ENCODE data around the gene LPCAT1.

DNA sequence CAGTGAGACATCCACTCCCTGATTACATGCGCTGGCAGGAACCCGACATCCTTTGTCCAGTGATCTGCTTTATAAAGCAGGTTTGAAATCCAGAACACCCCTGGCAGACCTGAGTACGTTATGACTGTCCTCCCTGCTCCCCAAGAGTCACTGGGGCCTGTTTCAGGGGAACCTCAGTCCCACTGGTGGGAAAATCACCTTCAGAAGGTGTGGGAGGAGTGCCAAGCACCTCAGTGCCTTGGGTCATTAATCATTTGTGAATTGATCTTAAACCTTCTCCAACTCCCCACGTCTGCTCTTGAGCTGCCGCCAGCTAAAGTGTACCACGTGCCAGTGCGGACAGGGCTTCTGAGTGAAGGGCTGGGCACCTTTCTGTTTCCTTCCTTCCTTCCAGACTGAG, 94.7 kb downstream of the LPCAT1 start:
- TF ChIP-seq, protein P1, sequence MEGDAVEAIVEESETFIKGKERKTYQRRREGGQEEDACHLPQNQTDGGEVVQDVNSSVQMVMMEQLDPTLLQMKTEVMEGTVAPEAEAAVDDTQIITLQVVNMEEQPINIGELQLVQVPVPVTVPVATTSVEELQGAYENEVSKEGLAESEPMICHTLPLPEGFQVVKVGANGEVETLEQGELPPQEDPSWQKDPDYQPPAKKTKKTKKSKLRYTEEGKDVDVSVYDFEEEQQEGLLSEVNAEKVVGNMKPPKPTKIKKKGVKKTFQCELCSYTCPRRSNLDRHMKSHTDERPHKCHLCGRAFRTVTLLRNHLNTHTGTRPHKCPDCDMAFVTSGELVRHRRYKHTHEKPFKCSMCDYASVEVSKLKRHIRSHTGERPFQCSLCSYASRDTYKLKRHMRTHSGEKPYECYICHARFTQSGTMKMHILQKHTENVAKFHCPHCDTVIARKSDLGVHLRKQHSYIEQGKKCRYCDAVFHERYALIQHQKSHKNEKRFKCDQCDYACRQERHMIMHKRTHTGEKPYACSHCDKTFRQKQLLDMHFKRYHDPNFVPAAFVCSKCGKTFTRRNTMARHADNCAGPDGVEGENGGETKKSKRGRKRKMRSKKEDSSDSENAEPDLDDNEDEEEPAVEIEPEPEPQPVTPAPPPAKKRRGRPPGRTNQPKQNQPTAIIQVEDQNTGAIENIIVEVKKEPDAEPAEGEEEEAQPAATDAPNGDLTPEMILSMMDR (conservative IDR thresholded peaks at IDR 0.05; ENCODE audit: low read depth in 2 of 2): no peak
- no peak for TF ChIP-seq EZH2phosphoT487 (IDR thresholded peaks at IDR 0.05; ENCODE audit: unreplicated experiment)
- TF ChIP-seq JUNB (IDR thresholded peaks at IDR 0.05; ENCODE audit: unreplicated experiment): no peak

Measured in GM23338 (cell line).